ENCODE measurements around the gene APPL2. TPM values are rescaled to one million over a fixed set of nuclear protein-coding genes. Genes with fewer than 3 reads are reported as not detected.

APPL2 gene
- total and polyA plus RNA-seq, 4 donors = 61.3 to 80.8 (median 71.0) TPM

- no CpG with 5 or more reads among the region's 2 CpGs for WGBS (ENCODE audit: insufficient coverage)
- H3K36me3 ChIP-seq (ENCODE audit: control insufficient read depth, insufficient read depth, low read length) = peaks cover 7% of the 10 kb centered on the region
- no peaks in the 10 kb centered on the region for H3K27me3 ChIP-seq (ENCODE audit: control insufficient read depth, insufficient read depth, low read length)
- peak in 2 of 6 donors; percentile 18 to 67 for DNase-seq (ENCODE audit: low read depth in 4 of 6, low spot score in 6 of 6)
- no peaks in the 10 kb centered on the region for H3K9me3 ChIP-seq (ENCODE audit: control insufficient read depth, insufficient read depth, low read length)
- H3K4me3 ChIP-seq (ENCODE audit: low read depth, low read length) = no peak overlapping the region
- no peak overlapping the region for H3K27ac ChIP-seq (ENCODE audit: low read depth, low read length)
- no peaks in the 10 kb centered on the region for H3K4me1 ChIP-seq (ENCODE audit: control insufficient read depth, insufficient read depth, low read length)
Measured at GRCh38 chr12:105164068-105164467, 71.9 kb downstream of the APPL2 start.

- Histone ChIP-seq H3K4me3 (ENCODE audit: low read depth, low read length) (no peak overlapping the region), H3K27ac (ENCODE audit: low read depth, low read length) (no peak overlapping the region), H3K36me3 (ENCODE audit: control insufficient read depth, insufficient read depth, low read length) (peaks cover 7% of the 10 kb centered on the region), H3K27me3 (ENCODE audit: control insufficient read depth, insufficient read depth, low read length) (no peaks in the 10 kb centered on the region), H3K4me1 (ENCODE audit: control insufficient read depth, insufficient read depth, low read length) (no peaks in the 10 kb centered on the region), H3K9me3 (ENCODE audit: control insufficient read depth, insufficient read depth, low read length) (no peaks in the 10 kb centered on the region)
- 83% methylated on average over 1 of the region's 3 CpGs for WGBS (ENCODE audit: insufficient coverage)
- DNase-seq (ENCODE audit: low read depth in 4 of 6, low spot score in 6 of 6) = no peak
Measured at GRCh38 chr12:105162174-105162573, 73.8 kb downstream of the APPL2 start.

- H3K4me1 ChIP-seq (ENCODE audit: control insufficient read depth, insufficient read depth, low read length) = no peaks in the 10 kb centered on the region
- no peak overlapping the region for H3K4me3 ChIP-seq (ENCODE audit: low read depth, low read length)
- H3K27me3 ChIP-seq (ENCODE audit: control insufficient read depth, insufficient read depth, low read length) = no peaks in the 10 kb centered on the region
- no peak for DNase-seq (ENCODE audit: low read depth in 4 of 6, low spot score in 6 of 6)
- H3K9me3 ChIP-seq (ENCODE audit: control insufficient read depth, insufficient read depth, low read length) = no peaks in the 10 kb centered on the region
- no peak overlapping the region for H3K27ac ChIP-seq (ENCODE audit: low read depth, low read length)
- H3K36me3 ChIP-seq (ENCODE audit: control insufficient read depth, insufficient read depth, low read length) = peaks cover 14% of the 10 kb centered on the region
- 100% methylated on average over 1 of the region's 2 CpGs for WGBS (ENCODE audit: insufficient coverage)
Measured at GRCh38 chr12:105158876-105159275, 77.1 kb downstream of the APPL2 start.

DNA sequence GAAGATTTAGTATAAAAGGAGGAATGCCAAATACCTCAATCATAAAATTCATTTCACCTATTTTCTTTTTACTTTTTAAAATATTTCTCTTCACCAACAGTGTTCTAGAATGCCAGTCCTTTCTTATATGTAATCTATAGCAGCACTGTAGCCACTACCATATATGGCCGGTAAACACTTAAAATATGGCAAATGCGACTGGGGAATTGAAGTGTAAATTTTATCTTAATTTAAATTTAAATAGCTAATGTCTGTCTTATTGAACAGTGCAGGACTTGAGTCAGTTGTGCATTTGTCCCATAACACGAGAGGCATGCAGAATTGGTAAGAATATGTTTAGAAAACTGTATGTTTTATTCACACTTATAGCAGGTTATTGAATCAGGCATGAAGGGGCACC is 78.4 kb downstream of the APPL2 start:
- no peaks in the 10 kb centered on the region for H3K27me3 ChIP-seq (ENCODE audit: control insufficient read depth, insufficient read depth, low read length)
- peaks cover 11% of the 10 kb centered on the region for H3K36me3 ChIP-seq (ENCODE audit: control insufficient read depth, insufficient read depth, low read length)
- no peaks in the 10 kb centered on the region for H3K4me1 ChIP-seq (ENCODE audit: control insufficient read depth, insufficient read depth, low read length)
- H3K27ac ChIP-seq (ENCODE audit: low read depth, low read length) = no peak overlapping the region
- no peak overlapping the region for H3K4me3 ChIP-seq (ENCODE audit: low read depth, low read length)
- no peaks in the 10 kb centered on the region for H3K9me3 ChIP-seq (ENCODE audit: control insufficient read depth, insufficient read depth, low read length)
- DNase-seq (ENCODE audit: low read depth in 4 of 6, low spot score in 6 of 6) = no peak
- no CpG with 5 or more reads among the region's 3 CpGs for WGBS (ENCODE audit: insufficient coverage)

GRCh38 chr12:105156260-105156659 is 79.7 kb downstream of the APPL2 start:
- peaks cover 11% of the 10 kb centered on the region for H3K36me3 ChIP-seq (ENCODE audit: control insufficient read depth, insufficient read depth, low read length)

GRCh38 chr12:105142259-105142658 is 93.7 kb downstream of the APPL2 start:
- no peaks in the 10 kb centered on the region for H3K27me3 ChIP-seq (ENCODE audit: control insufficient read depth, insufficient read depth, low read length)
- peaks cover 6% of the 10 kb centered on the region for H3K36me3 ChIP-seq (ENCODE audit: control insufficient read depth, insufficient read depth, low read length)
- no peak overlapping the region for H3K27ac ChIP-seq (ENCODE audit: low read depth, low read length)
- DNase-seq (ENCODE audit: low read depth in 4 of 6, low spot score in 6 of 6) = no peak
- H3K9me3 ChIP-seq (ENCODE audit: control insufficient read depth, insufficient read depth, low read length) = no peaks in the 10 kb centered on the region
- WGBS (ENCODE audit: insufficient coverage) = no CpG with 5 or more reads among the region's 3 CpGs
- no peak overlapping the region for H3K4me3 ChIP-seq (ENCODE audit: low read depth, low read length)
- H3K4me1 ChIP-seq (ENCODE audit: control insufficient read depth, insufficient read depth, low read length) = no peaks in the 10 kb centered on the region

More at GRCh38 chr12:105156260-105156659, 79.7 kb downstream of the APPL2 start:
- no peaks in the 10 kb centered on the region for H3K9me3 ChIP-seq (ENCODE audit: control insufficient read depth, insufficient read depth, low read length)
- WGBS (ENCODE audit: insufficient coverage) = no CpG with 5 or more reads among the region's 2 CpGs
- H3K27ac ChIP-seq (ENCODE audit: low read depth, low read length) = no peak overlapping the region
- no peaks in the 10 kb centered on the region for H3K27me3 ChIP-seq (ENCODE audit: control insufficient read depth, insufficient read depth, low read length)
- no peaks in the 10 kb centered on the region for H3K4me1 ChIP-seq (ENCODE audit: control insufficient read depth, insufficient read depth, low read length)
- no peak overlapping the region for H3K4me3 ChIP-seq (ENCODE audit: low read depth, low read length)
- DNase-seq (ENCODE audit: low read depth in 4 of 6, low spot score in 6 of 6) = no peak

GRCh38 chr12:105141320-105141922 is 94.6 kb downstream of the APPL2 start:
- H3K4me1 ChIP-seq (ENCODE audit: control insufficient read depth, insufficient read depth, low read length) = no peaks in the 10 kb centered on the region
- H3K27ac ChIP-seq (ENCODE audit: low read depth, low read length) = no peak overlapping the region
- H3K4me3 ChIP-seq (ENCODE audit: low read depth, low read length) = no peak overlapping the region
- DNase-seq (ENCODE audit: low read depth in 4 of 6, low spot score in 6 of 6) = no peak
- H3K9me3 ChIP-seq (ENCODE audit: control insufficient read depth, insufficient read depth, low read length) = no peaks in the 10 kb centered on the region
- H3K27me3 ChIP-seq (ENCODE audit: control insufficient read depth, insufficient read depth, low read length) = no peaks in the 10 kb centered on the region
- H3K36me3 ChIP-seq (ENCODE audit: control insufficient read depth, insufficient read depth, low read length) = peaks cover 4% of the 10 kb centered on the region
- WGBS (ENCODE audit: insufficient coverage) = 93% methylated on average over 2 of the region's 6 CpGs

GRCh38 chr12:105138248-105138647 is 97.7 kb downstream of the APPL2 start:
- H3K4me1 ChIP-seq (ENCODE audit: control insufficient read depth, insufficient read depth, low read length) = no peaks in the 10 kb centered on the region
- H3K27me3 ChIP-seq (ENCODE audit: control insufficient read depth, insufficient read depth, low read length) = no peaks in the 10 kb centered on the region
- DNase-seq (ENCODE audit: low read depth in 4 of 6, low spot score in 6 of 6) = no peak
- H3K27ac ChIP-seq (ENCODE audit: low read depth, low read length) = no peak overlapping the region
- peaks cover 4% of the 10 kb centered on the region for H3K36me3 ChIP-seq (ENCODE audit: control insufficient read depth, insufficient read depth, low read length)
- H3K9me3 ChIP-seq (ENCODE audit: control insufficient read depth, insufficient read depth, low read length) = no peaks in the 10 kb centered on the region
- no peak overlapping the region for H3K4me3 ChIP-seq (ENCODE audit: low read depth, low read length)
- no CpG with 5 or more reads among the region's 2 CpGs for WGBS (ENCODE audit: insufficient coverage)

Other genes with a start within 250 kb of the APPL2 start
- 10 to 100 TPM; 16.3 to 20.5 TPM for gene NOPCHAP1, start 249.9 kb downstream of the APPL2 start, total RNA-seq
- gene NOPCHAP1, start 249.9 kb downstream of the APPL2 start, polyA plus RNA-seq (ENCODE audit: insufficient read length in 2 of 2) = 10 to 100 TPM; 16.2 to 20.9 TPM
- 10 to 100 TPM in 1 of 2 donors, 1 to 10 TPM in 1; 9.5 to 13.2 TPM for gene ALDH1L2, start 151.7 kb downstream of the APPL2 start, total RNA-seq
- 1 to 10 TPM; 9.1 to 9.5 TPM for gene ALDH1L2, start 151.7 kb downstream of the APPL2 start, polyA plus RNA-seq (ENCODE audit: insufficient read length in 2 of 2)
- 100 to 1,000 TPM in 1 of 2 donors, 10 to 100 TPM in 1; 67.8 to 136 TPM for gene WASHC4, start 128.4 kb downstream of the APPL2 start, total RNA-seq
- 10 to 100 TPM; 28.9 to 36.1 TPM for gene WASHC4, start 128.4 kb downstream of the APPL2 start, polyA plus RNA-seq (ENCODE audit: insufficient read length in 2 of 2)
- gene C12orf75, start 94.5 kb upstream of the APPL2 start, total RNA-seq = 10 to 100 TPM; 36.3 TPM
- 10 to 100 TPM; 58.4 to 75.4 TPM for gene C12orf75, start 94.5 kb upstream of the APPL2 start, polyA plus RNA-seq (ENCODE audit: insufficient read length in 2 of 2)

Measured in spinal cord (tissue), 10 donors.